CD4-positive, alpha-beta T cell treated with Interleukin-6 at 100 ng/mL for 8 hours (primary cell): ENCODE measurements around the gene HNRNPLL.
"Not testable (repeated sequence)": the region's sequence is repeated elsewhere in the genome, so short reads cannot be mapped to it uniquely, and the experiment has no call there.

Experiments
- DNase-seq: peaks from one replicate; pipeline ENCODE4 v3.0.0-alpha.2; 2020; ENCODE audit warnings: mixed read lengths, low spot score

HNRNPLL gene

DNA sequence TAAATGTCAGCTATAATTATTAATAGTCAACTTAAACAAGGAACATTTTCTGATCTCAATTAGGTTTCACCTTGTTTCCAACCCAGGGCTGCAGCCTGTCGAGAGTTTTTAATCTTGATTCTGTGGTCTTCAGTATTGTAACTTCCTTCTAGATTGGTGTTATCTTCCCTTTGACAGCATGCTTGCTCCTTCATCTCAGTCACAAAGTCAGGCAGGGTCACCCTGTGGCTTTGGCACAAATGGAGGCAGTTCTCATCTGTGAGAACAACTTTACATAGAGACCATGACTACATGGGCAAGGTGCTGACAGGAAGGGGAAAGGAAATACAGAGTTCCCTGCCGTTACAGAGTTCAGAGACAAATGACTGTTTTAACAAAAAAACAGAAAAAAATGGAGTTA is 50.5 kb downstream of the HNRNPLL start:
- DNase-seq, result no peak

DNA sequence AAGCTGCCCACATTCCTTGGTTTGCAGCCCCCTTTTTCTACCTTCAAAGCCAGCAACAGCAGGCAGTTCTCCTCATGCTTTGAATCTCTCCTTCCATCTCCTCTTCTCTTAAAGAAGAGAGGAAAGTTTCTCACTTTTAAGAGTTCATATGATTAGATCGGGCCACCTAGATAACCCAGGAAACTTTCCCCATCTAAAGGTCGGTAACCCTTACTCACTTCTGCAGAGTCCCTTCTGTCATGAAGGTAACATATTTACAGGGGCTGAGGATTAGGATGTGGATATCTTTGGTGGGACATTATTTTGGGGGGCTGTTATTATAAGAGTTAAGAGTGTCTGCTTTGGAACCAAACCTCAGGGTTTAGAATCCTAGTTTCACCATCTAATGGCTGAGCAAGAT is 51.0 kb downstream of the HNRNPLL start:
- no peak for DNase-seq

DNA sequence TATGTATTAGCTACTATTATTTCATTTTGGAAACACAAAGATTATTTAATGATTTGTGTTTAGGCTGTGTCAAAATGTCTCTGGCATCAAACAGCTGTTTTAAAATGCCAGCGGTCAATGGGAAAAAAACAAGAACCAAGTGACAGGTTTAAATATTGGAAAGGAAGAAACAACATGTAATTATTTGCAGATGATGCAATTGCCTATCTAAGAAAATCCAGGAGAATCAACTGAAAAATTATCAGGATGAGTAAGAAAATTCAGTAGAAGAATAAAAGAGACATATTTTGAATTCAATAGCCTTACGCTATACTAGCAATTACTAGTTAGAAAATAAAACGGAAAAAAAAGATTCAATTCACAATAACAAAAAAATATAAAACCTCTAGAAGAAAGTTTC is 51.6 kb downstream of the HNRNPLL start:
- DNase-seq, result no peak

- no peak for DNase-seq
These were observed 52.9 kb downstream of the HNRNPLL start for GRCh38 chr2:38549851-38550250.

- no peak for DNase-seq
These were observed 53.5 kb downstream of the HNRNPLL start for GRCh38 chr2:38549071-38549704.

- DNase-seq, result no peak
These were observed 54.9 kb downstream of the HNRNPLL start for GRCh38 chr2:38547791-38548190.

DNA sequence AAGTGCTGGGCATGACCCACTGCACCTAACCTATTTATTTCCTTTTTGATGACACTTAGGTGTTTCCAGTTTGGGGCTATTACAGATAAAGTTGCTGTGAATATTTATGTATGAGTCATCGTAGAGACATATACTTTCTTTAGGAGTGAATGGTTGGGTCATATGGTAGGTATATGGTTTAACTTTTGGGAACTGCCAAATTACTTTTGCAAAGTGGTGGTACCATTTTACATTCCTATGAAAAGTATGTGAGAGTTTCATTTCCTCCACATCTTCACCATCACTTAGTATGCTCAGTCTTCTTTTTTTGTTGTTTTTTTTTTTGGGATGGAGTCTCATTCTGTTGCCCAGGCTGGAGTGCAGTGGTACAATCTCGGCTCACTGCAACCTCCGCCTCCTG is 56.1 kb downstream of the HNRNPLL start:
- DNase-seq, result no peak

GRCh38 chr2:38546064-38546463 is 56.7 kb downstream of the HNRNPLL start:
- DNase-seq, result no peak

DNA sequence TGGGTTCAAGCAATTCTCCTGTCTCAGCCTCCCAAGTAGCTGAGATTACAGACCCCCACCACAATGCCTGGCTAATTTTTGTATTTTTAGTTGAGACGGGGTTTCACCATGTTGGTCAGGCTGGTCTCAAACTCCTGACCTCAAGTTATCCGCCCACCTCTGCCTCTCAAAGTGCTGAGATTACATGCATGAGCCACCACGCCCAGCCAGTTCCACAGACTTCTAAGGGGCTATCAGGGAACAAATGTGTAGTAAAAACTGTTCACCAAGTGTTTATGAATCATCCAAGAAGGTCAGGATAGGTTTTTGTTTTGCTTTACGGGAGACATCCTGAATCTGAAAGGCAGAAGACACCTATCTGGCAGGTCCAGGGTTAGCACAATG is 60.5 kb downstream of the HNRNPLL start:
- not testable (repeated sequence) for DNase-seq

DNA sequence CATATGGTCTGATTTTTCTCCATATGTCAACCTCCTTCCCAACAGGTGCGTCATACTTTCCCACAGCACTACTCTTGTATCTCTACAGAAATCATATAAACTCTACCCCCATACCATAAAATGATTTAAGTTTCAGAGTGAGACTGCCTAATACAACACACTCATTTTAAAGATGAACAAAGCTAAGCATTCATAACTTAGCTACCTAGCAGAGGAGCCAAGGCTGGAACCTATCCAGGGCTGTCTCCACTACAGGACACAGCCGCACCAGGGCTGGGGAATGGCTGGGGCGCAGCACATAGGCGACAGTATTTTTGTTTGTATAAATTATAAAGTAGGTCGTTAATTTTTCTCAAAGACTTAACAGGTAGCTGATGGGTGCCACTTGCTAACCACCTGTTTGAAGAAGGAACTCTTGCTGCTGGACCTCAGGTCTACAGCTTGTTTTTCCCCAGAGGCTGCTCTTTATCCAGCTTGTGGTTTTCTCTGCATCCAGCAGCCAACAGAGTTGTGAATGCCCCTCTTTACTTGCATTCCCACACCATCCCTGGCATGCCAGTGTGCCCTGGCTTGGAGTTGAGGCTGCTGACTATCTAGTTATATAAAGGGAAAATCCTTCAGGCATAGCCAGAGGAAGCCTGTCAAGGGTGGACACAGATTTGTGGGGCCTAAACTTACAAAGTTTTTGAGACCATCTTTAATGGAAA is 62.0 kb downstream of the HNRNPLL start:
- DNase-seq, result no peak

- DNase-seq, result no peak
These were observed 63.6 kb downstream of the HNRNPLL start for GRCh38 chr2:38539086-38539485.

- DNase-seq, result no peak
These were observed 64.7 kb downstream of the HNRNPLL start for GRCh38 chr2:38537937-38538525.

GRCh38 chr2:38537296-38537695 is 65.4 kb downstream of the HNRNPLL start:
- not testable (repeated sequence) for DNase-seq

GRCh38 chr2:38535744-38536506 is 66.8 kb downstream of the HNRNPLL start:
- DNase-seq, result peak; percentile 73

DNA sequence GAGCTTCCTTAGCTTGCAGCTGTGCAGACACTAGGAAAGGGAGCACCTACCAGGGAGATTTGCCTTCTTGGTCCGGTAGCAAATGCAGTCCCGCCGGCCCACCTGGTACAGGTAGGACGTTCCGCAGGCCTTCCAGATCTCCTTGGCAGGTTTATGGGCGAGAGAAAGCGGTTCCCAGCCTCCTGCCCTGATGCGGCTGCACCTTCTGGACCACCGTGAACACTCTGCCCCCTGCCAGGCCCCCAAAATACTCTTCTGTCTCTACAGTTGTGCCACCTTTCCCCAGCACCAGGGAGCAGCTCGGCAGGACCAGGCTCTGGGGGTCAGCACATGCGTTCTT is 67.4 kb downstream of the HNRNPLL start:
- no peak for DNase-seq

DNA sequence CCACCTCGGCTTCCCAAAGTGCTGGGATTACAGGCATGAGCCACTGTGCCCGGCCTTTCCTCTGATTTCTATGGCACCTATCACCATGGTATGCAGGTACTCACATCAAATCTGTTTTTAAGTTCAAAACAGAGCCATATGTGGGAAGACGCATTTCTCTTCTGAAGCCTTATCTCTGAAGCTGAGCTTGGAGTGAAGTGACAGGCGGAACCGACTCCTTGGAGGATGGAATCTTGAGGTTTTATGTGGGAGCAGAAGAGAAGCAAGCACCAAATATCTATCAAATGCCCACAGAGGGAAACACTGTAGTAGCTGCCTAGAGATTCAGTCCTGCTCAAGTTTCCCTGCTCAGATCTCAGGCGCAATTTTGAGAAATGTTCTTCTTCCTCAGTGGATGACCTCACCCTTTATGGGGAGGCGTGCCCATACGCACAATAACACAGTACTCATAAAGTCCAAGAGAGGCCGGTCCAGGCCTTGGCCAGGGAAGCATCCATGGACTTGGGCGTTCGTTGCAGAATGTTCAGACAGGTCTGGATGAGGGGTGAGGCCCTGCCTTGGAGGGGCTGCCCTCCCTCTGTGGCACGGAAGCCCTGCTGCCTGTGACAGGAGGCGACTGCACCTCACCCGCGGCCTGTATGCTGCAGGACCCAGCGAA is 67.9 kb downstream of the HNRNPLL start:
- no peak for DNase-seq

- no peak for DNase-seq
These were observed 68.8 kb downstream of the HNRNPLL start for GRCh38 chr2:38533757-38534545.

GRCh38 chr2:38533180-38533579 is 69.5 kb downstream of the HNRNPLL start:
- DNase-seq, result no peak

DNA sequence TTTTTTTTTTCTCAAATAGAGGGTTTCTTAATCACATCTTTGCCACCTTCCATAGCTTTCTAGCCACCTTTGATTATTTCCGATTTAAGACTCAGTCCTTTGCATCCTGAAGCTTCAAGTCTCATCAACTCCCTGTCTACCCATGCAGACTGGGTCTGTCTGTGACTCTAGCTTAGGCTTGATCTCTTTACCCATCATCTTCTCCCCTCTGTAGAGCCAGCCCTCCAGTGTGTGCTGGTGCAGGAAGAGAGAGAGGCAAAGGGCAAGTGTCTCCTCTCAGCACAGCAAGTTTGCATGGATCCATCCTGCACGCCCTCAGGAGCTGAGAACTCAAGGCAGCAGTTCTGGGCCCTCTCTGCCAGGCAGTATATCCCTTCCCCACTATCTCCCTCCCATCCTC is 70.4 kb downstream of the HNRNPLL start:
- DNase-seq, result no peak

GRCh38 chr2:38529208-38529607 is 73.5 kb downstream of the HNRNPLL start:
- no peak for DNase-seq

DNA sequence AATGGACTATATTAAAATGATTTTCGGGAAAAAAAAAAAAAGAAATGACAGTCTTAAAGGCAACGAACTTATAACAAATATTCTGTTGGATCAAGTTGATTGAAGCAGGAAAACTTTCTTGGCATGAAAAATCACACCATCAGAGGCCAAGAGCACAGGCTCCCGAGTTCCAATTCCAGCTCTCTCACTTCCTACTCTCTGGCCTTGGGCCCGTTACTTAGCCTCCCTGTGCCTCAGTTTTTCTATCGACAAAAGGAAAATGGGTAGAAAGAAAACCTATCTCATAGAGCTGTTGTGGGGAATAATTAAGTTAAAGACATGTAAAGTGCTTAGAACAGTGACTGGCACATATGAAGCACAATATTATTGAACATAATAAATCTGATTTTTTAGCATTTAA is 74.2 kb downstream of the HNRNPLL start:
- no peak for DNase-seq

DNA sequence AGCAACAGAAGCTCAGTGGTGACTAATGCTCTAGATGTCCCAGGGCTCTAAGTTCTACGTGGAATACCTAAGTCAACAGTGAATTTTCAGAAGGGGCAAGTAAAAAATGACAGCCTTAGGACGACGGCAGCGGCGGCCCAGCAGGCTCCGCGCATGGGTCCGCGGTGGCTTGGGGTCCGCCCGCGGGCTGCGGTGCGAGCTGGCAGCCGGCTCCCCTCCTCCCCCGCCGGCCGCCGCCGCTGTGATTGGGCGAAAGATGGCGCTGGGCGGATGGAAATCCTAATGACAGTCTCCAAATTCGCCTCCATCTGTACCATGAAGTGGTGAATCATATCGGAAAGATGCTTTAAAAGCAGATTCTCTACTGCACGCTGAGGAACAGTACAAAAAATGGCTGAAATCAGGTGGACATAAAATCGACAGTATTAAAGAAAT is 74.7 kb downstream of the HNRNPLL start:
- DNase-seq, result no peak
